Hepatic stellate cell (primary cell): ENCODE data around the gene GPR132.
A peak's percentile ranks its signal among the peaks of the same experiment; 100 is the strongest.
"Not testable (repeated sequence)": the region's sequence is repeated elsewhere in the genome, so short reads cannot be mapped to it uniquely, and the experiment has no call there.

Source experiments
- DNase-seq: peaks from one replicate; pipeline ENCODE4 v3.0.0; 2011; ENCODE audit warnings: low spot score

Gene GPR132, protein sequence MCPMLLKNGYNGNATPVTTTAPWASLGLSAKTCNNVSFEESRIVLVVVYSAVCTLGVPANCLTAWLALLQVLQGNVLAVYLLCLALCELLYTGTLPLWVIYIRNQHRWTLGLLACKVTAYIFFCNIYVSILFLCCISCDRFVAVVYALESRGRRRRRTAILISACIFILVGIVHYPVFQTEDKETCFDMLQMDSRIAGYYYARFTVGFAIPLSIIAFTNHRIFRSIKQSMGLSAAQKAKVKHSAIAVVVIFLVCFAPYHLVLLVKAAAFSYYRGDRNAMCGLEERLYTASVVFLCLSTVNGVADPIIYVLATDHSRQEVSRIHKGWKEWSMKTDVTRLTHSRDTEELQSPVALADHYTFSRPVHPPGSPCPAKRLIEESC

GRCh38 chr14:105065280-105066228, at the start of gene GPR132:
Gene GPR132 (minus strand): TSS chr14:105065430. CDS start chr14:105055420, 10,010 bp downstream.
- DNase-seq, result no peak

DNA sequence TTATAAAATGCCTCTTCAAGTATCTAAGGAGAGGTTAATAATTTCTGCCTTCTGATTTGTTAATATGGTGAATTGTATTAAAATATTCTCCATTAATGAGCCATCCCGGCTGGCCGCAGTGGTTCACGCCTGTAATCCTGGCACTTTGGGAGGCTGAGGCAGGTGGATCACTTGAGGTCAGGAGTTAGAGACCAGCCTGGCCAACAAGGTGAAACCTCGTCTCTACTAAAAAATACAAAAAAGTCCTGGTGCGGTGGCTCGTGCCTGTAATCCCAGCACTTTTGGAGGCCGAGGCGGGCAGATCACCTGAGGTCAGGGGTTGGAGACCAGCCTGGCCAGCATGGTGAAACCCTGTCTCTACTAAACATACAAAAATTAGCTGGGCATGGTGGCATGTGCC, 44.0 kb upstream of the GPR132 start:
- not testable (repeated sequence) for DNase-seq

DNA sequence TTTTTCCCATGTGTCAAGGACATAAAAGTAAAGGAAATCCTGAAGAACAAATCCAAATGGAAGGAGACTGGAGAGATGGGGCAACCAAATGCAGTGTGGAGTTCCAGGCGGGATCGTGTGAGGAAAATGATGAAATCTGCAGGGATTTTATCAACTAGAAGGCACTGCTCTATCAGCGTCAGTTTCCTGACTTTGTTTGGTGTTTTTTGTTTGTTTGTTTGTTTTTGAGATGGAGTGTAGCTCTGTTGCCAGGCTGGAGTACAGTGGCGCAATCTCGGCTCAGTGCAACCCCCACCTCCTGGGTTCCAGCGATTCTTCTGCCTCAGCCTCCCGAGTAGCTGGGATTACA, 43.3 kb upstream of the GPR132 start:
- no peak for DNase-seq

DNA sequence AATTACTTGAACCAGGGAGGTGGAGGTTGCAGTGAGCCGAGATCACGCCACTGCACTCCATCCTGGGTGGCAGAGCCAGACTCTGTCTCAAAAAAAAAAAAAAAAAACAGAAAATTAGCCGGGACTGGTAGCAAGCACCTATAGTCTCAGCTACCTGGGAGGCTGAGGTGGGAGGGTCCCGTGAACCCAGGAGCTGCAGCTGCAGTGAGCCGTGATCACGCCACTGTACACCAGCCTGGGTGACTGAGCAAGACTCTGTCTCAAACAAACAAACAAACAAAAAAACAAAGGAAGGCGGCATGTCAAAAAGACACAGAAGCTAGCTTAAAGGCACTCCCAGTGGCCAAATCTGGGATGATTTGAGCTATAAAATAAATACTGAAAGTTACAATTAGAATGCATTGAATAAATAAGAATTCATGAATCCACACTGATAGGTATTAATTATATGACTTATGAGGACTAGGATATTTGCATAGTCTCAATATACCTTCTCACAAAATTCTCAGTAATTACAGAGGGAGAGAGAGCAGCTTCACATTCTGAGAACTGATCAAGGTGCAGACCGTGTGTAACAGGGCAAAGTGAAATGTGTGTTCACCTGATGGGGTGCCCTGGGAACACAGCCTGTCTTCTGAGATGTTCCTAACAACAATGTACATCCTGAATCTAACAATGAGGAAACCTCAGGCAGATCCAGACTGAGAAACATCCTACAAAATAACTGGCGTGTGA, 42.7 kb upstream of the GPR132 start:
- no peak for DNase-seq

DNA sequence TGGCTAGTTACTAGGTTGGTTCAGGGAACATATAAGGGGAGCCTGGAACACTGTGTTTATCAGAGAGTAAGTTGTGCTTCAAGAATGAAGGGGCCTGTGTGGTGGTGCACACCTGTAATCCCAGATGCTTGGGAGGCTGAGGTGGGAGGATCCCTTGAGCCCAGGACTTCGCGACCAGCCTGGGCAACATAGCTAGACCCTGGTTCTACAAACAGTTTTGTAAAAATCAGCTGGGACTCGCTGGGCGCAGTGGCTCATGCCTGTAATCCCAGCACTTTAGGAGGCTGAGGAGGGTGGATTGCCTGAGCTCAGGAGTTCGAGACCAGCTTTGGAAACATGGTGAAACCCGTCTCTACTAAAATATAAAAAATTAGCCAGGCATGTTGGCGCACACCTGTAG, 42.1 kb upstream of the GPR132 start:
- no peak for DNase-seq

DNA sequence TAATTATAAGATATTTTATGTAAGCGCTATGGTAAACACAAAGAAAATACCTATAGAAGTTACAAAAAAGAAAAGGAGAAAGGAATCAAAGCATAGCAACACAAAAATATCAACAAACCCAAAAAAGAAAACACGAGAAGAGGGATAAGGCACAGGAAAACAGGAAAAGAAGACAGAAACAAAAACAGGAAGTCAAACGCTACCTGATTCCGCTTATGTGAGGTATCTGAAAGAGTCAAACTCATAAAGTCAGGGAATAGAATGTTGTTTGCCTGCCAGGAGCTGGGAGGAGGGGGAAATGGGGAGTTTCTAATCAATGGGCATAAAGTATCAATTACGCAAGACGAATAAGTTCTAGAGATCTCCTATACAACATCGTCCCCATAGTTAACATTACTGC, 39.9 kb upstream of the GPR132 start:
- DNase-seq, result no peak

- no peak for DNase-seq
Measured at GRCh38 chr14:105102893-105103292, 37.7 kb upstream of the GPR132 start.

GRCh38 chr14:105102361-105102870, 37.2 kb upstream of the GPR132 start:
- no peak for DNase-seq

DNA sequence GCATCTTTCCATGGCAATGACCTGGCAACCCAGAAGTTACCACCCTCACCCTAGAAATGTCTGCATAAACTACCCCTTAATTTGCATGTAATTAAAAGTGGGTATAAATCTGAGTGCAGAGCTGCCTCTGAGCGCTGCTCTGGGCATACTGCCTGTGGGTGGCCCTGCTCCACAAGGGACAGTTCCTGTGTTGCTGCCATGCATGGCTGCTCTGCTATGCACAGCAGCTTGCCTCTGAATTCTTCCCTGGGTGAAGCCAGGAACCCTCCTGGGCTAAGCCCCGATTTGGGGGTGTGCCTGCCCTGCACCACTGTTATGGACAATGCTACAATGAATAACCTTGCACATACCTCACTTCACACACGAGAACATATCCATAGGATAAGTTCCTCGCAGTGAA, 35.7 kb upstream of the GPR132 start:
- no peak for DNase-seq

- DNase-seq, result no peak
Measured at GRCh38 chr14:105099778-105100177, 34.5 kb upstream of the GPR132 start.

DNA sequence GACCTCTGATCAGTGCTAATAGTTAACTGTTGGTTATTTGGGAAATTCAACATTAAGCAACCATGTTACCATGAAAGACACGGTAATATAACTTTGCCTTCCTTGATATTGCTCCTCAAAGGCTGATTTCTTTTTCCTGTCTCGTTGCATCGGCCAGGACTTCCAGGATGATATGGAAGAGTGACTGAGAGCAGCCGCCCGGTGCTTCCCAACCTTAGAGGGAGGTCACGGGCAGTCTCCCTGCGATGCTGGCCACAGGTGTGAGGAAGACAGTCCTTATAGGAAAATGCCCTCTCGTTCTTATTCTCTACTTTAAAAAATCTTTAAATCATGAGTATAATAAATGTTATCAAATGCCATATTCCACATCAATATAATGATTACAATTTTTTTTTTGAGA, 33.1 kb upstream of the GPR132 start:
- no peak for DNase-seq

DNA sequence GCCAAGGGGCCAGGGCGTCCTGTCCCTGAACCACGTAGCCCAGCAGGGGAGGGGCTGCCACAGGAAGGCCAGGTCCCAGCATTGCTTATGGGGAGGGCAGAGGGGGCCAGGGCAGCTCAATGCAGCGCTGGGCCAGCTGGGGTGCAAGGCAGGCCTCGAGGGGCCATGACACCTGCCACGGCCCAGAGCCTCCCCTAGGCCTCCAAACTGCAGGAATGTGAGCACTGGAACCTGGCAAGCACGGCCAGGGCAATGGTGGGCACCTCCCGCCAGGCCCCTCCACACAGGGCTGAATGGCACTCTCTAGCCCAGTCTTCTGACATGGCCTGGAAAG, 32.5 kb upstream of the GPR132 start:
- DNase-seq, result no peak

- DNase-seq, result no peak
Measured at GRCh38 chr14:105096206-105096875, 31.1 kb upstream of the GPR132 start.

- DNase-seq, result no peak
Measured at GRCh38 chr14:105095236-105095805, 30.1 kb upstream of the GPR132 start.

DNA sequence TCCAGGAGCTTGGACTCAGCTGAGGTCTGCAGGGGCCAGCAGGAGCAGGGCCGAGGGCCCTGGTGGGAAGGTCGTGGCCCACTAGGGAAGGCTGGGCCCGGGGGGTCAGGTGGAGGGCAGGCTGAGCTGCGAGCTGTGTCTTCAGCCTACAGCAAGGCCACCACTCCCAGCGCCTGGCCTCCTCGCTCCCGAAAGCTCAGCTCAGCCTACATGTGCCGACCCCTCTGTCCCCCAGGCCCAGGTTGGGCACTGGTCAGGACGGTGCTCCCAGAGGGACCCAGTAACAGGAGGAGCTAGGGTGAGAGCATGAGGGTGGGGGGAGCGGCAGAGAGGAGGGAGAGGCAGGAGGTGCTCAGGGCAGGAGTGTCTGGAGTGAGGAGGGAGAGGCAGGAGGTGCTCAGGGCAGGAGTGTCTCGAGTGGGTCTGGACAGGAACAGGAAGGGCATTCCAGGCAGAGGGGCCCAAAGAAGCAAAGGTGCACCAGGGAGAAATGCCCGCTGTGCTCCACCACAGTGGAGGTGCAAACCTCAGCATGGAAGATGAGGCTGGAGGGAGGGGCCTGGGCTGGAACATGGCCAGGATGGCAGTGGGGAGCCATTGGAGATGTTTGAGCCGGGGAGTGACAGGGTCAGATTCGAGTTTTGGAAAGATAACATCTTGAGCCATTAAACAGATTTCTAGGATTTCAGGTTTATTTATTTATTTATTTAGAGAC, 29.1 kb upstream of the GPR132 start:
- DNase-seq, result no peak

- DNase-seq, result peak; percentile 79
Measured at GRCh38 chr14:105093431-105094192, 28.4 kb upstream of the GPR132 start.

- DNase-seq, result peak; percentile 87
Measured at GRCh38 chr14:105093038-105093430, 27.8 kb upstream of the GPR132 start.

- no peak for DNase-seq
Measured at GRCh38 chr14:105092171-105093037, 27.2 kb upstream of the GPR132 start.
